A549 (cell line): ENCODE results near the gene LGR6.

Experiments used
- CHD2 ChIP-seq: fragments of 150-350 bp; IDR thresholded peaks from 2 replicates; pipeline ENCODE4 v1.6.1; 2014; ENCODE audit warnings: low read length; ENCODE audit not compliant: partially characterized antibody
- CHD4 ChIP-seq: fragments of 200-600 bp; sonication (generic); IDR thresholded peaks from 2 replicates; pipeline ENCODE4 v1.6.1; 2016; ENCODE audit warnings: antibody characterized with exemption, mild to moderate bottlenecking, borderline replicate concordance
- CTCF ChIP-seq: fragments of >200 bp; sonication (Bioruptor Twin); formaldehyde crosslinking; IDR thresholded peaks from 3 replicates; pipeline ENCODE4 v1.5.1; 2016
- FOXS1 ChIP-seq: fragments of 250-450 bp; sonication (Bioruptor Pico); IDR thresholded peaks from 2 replicates; pipeline ENCODE4 v1.5.0; 2020; ENCODE audit warnings: mild to moderate bottlenecking, moderate library complexity
- HDAC2 ChIP-seq: fragments of 200-600 bp; sonication (generic); IDR thresholded peaks from 2 replicates; pipeline ENCODE4 v1.6.1; 2016
- HMGXB4 ChIP-seq: fragments of 250-450 bp; sonication (Bioruptor Pico); IDR thresholded peaks from 2 replicates; pipeline ENCODE4 v1.5.0; 2021; ENCODE audit warnings: mild to moderate bottlenecking, moderate library complexity, borderline replicate concordance
- MAX ChIP-seq: IDR thresholded peaks from 2 replicates; pipeline ENCODE4 v1.6.1; 2012

- TF ChIP-seq HMGXB4 (CRISPR knock-in tag): no peak
- TF ChIP-seq CTCF: no peak
- TF ChIP-seq CHD2: no peak
- TF ChIP-seq MAX: no peak
- no peak for TF ChIP-seq CHD4
- no peak for TF ChIP-seq HDAC2
- TF ChIP-seq FOXS1 (CRISPR knock-in tag): no peak
Observed at GRCh38 chr1:202247837-202248795, 54.5 kb downstream of the LGR6 start.
